PC-9 (cell line): ENCODE data around the gene KLF13.

Experiments
- CTCF ChIP-seq: fragments of 200-600 bp; sonication (generic); conservative IDR thresholded peaks from 2 replicates; pipeline ENCODE4 v1.6.1; 2017; ENCODE audit warnings: mixed run types, antibody characterized with exemption, mild to moderate bottlenecking, moderate library complexity
- EZH2 ChIP-seq: fragments of 200-600 bp; sonication (generic); IDR thresholded peaks from 2 replicates; pipeline ENCODE4 v1.8.0; 2017; ENCODE audit warnings: antibody characterized with exemption, low read depth

- TF ChIP-seq CTCF = no peak
- TF ChIP-seq EZH2 = no peak
Measured at GRCh38 chr15:31399544-31400171, 73.0 kb downstream of the KLF13 start.
